H1 (cell line): ENCODE measurements around the gene BIRC7. TPM values are rescaled to one million over a fixed set of nuclear protein-coding genes. Genes with fewer than 3 reads are reported as not detected.

ENCODE experiments used
- CTCF ChIA-PET: fragments of 300-600 bp; sonication (Branson Sonifier 250); formaldehyde crosslinking; loops from one replicate; lab custom pipeline; 2021; ENCODE audit not compliant: partially characterized antibody; lab: Charles Lee
- POLR2A ChIA-PET: fragments of 300-600 bp; sonication (Branson Sonifier 250); formaldehyde crosslinking; loops from one replicate; lab custom pipeline; 2021; ENCODE audit warnings: inconsistent platforms; ENCODE audit not compliant: partially characterized antibody; lab: Charles Lee
- DNase-seq, 2 experiments: peaks; one replicate each; pipeline versions ENCODE4 v3.0.0 to v3.0.0-alpha.2; 2010 to 2022; ENCODE audit warnings: low spot score in 2 of 2, low read depth in 1 of 2, mixed read lengths in 1 of 2
- FAIRE-seq: peaks from 2 replicates; lab custom pipeline; 2011; peaks lifted over from hg19 to GRCh38; lab: Jason Lieb, UNC
- H2AFZ ChIP-seq: 2 replicates; pipeline ENCODE4 v1.8.1; 2012; ENCODE audit warnings: low read length, inconsistent platforms
- H2AK5ac ChIP-seq: 2 replicates; pipeline ENCODE4 v1.6.1; 2013; ENCODE audit warnings: low read depth, low read length
- H2BK120ac ChIP-seq: replicated peaks from 2 replicates; pipeline ENCODE3; 2013; ENCODE audit warnings: low read depth, low read length, inconsistent platforms
- H2BK12ac ChIP-seq: 2 replicates; pipeline ENCODE4 v1.6.1; 2013; ENCODE audit warnings: low read depth, low read length
- H2BK15ac ChIP-seq: 2 replicates; pipeline ENCODE4 v1.6.1; 2013; ENCODE audit warnings: low read length
- H2BK20ac ChIP-seq: 2 replicates; pipeline ENCODE4 v1.6.1; 2013; ENCODE audit warnings: low read length
- H2BK5ac ChIP-seq: 2 replicates; pipeline ENCODE4 v1.6.1; 2013; ENCODE audit warnings: low read depth, low read length
- H3K14ac ChIP-seq: 2 replicates; pipeline ENCODE4 v1.6.1; 2013; ENCODE audit warnings: inconsistent platforms; ENCODE audit not compliant: insufficient read length
- H3K18ac ChIP-seq: 2 replicates; pipeline ENCODE4 v1.6.1; 2013; ENCODE audit warnings: low read length; ENCODE audit errors: extremely low read depth
- H3K23ac ChIP-seq: 2 replicates; pipeline ENCODE4 v1.6.1; 2013; ENCODE audit warnings: inconsistent platforms; ENCODE audit not compliant: insufficient read length
- H3K23me2 ChIP-seq: 2 replicates; pipeline ENCODE4 v1.6.1; 2013; ENCODE audit warnings: low read depth, low read length
- H3K27ac ChIP-seq: 2 replicates; pipeline ENCODE4 v1.6.1; 2011; ENCODE audit warnings: low read depth, low read length, inconsistent platforms
- H3K27me3 ChIP-seq, 4 experiments: replicated peaks in 1 of 4; 1 replicate in 1 of 4; 2 replicates in 3 of 4; pipeline versions ENCODE4 v1.6.1 to v1.8.1; 2011 to 2013; ENCODE audit warnings: low read length in 3 of 4, mild to moderate bottlenecking in 3 of 4, inconsistent platforms in 2 of 4, mixed read lengths in 2 of 4, moderate library complexity in 1 of 4; ENCODE audit not compliant: control insufficient read depth in 3 of 4, insufficient read depth in 3 of 4; ENCODE audit errors: extremely low read depth in 1 of 4
- H3K36me3 ChIP-seq, 4 experiments: 2 replicates each; pipeline versions ENCODE4 v1.6.1 to v1.8.1; 2011 to 2013; ENCODE audit warnings: mild to moderate bottlenecking in 4 of 4, low read length in 3 of 4, moderate library complexity in 2 of 4, control low read depth in 1 of 4, inconsistent platforms in 1 of 4; ENCODE audit not compliant: insufficient read depth in 4 of 4, control insufficient read depth in 2 of 4
- H3K4ac ChIP-seq: replicated peaks from 2 replicates; pipeline ENCODE3; 2013; ENCODE audit warnings: low read length, low read depth, mixed read lengths, inconsistent platforms; ENCODE audit not compliant: insufficient read length
- H3K4me1 ChIP-seq, 4 experiments: replicated peaks in 1 of 4; 1 replicate in 1 of 4; 2 replicates in 3 of 4; pipeline versions ENCODE4 v1.6.1 to v1.8.1; 2011 to 2013; ENCODE audit warnings: low read length in 3 of 4, inconsistent platforms in 2 of 4, mixed read lengths in 1 of 4; ENCODE audit not compliant: insufficient read depth in 4 of 4, control insufficient read depth in 3 of 4
- H3K4me2 ChIP-seq, 2 experiments: 2 replicates each; pipeline versions ENCODE4 v1.6.1 to v1.8.1; 2011 to 2013; ENCODE audit warnings: low read depth in 2 of 2, low read length in 2 of 2, control low read depth in 1 of 2, inconsistent platforms in 1 of 2, mild to moderate bottlenecking in 1 of 2; ENCODE audit not compliant: insufficient read depth in 1 of 2
- H3K4me3 ChIP-seq, 4 experiments: fragments of 200-600, 300-600 bp in 1 of 4; sonication (generic), shearing (Covaris generic), sonication (Bioruptor Twin) in 1 of 4; 2 replicates each; pipeline versions ENCODE4 v1.5.1 to v1.8.1; 2011 to 2016; ENCODE audit warnings: low read length in 4 of 4, low read depth in 3 of 4, control low read depth in 2 of 4, inconsistent platforms in 2 of 4, mild to moderate bottlenecking in 2 of 4, mixed read lengths in 1 of 4, moderate library complexity in 1 of 4; ENCODE audit not compliant: insufficient read depth in 2 of 4; ENCODE audit errors: extremely low read depth in 1 of 4
- H3K56ac ChIP-seq: replicated peaks from 2 replicates; pipeline ENCODE3; 2013; ENCODE audit warnings: low read depth, mild to moderate bottlenecking, mixed read lengths, low read length, inconsistent platforms; ENCODE audit not compliant: insufficient read length
- H3K79me1 ChIP-seq: 2 replicates; pipeline ENCODE4 v1.6.1; 2013; ENCODE audit warnings: low read depth, low read length, control low read depth
- H3K79me2 ChIP-seq, 2 experiments: 2 replicates each; pipeline versions ENCODE4 v1.6.1 to v1.8.1; 2012 to 2013; ENCODE audit warnings: low read length in 2 of 2, mild to moderate bottlenecking in 2 of 2, inconsistent platforms in 1 of 2; ENCODE audit not compliant: insufficient read depth in 2 of 2, control insufficient read depth in 1 of 2
- H3K9ac ChIP-seq, 4 experiments: replicated peaks in 1 of 4; 1 replicate in 1 of 4; 2 replicates in 3 of 4; pipeline versions ENCODE4 v1.6.1 to v1.8.1; 2011 to 2013; ENCODE audit warnings: low read depth in 3 of 4, low read length in 3 of 4, control low read depth in 2 of 4, mild to moderate bottlenecking in 2 of 4, moderate library complexity in 2 of 4, inconsistent platforms in 1 of 4; ENCODE audit errors: extremely low read depth in 1 of 4
- H3K9me3 ChIP-seq, 2 experiments: 2 replicates each; pipeline versions ENCODE4 v1.6.1 to v1.8.1; 2012 to 2013; ENCODE audit warnings: mild to moderate bottlenecking in 2 of 2, moderate library complexity in 2 of 2, control low read depth in 1 of 2, inconsistent platforms in 1 of 2, low read depth in 1 of 2, low read length in 1 of 2, mixed read lengths in 1 of 2; ENCODE audit not compliant: insufficient read depth in 2 of 2
- H4K20me1 ChIP-seq, 2 experiments: replicated peaks in 1 of 2; 2 replicates each; pipeline versions ENCODE3 to v1.8.1; 2011 to 2013; ENCODE audit warnings: inconsistent platforms in 2 of 2, low read length in 2 of 2, mild to moderate bottlenecking in 1 of 2; ENCODE audit not compliant: insufficient read depth in 2 of 2, control insufficient read depth in 1 of 2
- H4K5ac ChIP-seq: 2 replicates; pipeline ENCODE4 v1.6.1; 2013; ENCODE audit warnings: low read length, low read depth, mixed read lengths, inconsistent platforms; ENCODE audit not compliant: insufficient read length
- H4K8ac ChIP-seq: 2 replicates; pipeline ENCODE4 v1.8.0; 2013; ENCODE audit warnings: mild to moderate bottlenecking, moderate library complexity, low read length, inconsistent platforms; ENCODE audit not compliant: insufficient read depth; ENCODE audit errors: extremely low read depth
- H4K91ac ChIP-seq: replicated peaks from 2 replicates; pipeline ENCODE3; 2013; ENCODE audit warnings: low read length, mixed read lengths, inconsistent platforms; ENCODE audit not compliant: insufficient read length
- CEBPB ChIP-seq: IDR thresholded peaks from 2 replicates; pipeline ENCODE4 v1.6.1; 2012; ENCODE audit warnings: low read depth, low read length
- CREB1 ChIP-seq: IDR thresholded peaks from 2 replicates; pipeline ENCODE4 v1.6.1; 2012; ENCODE audit warnings: inconsistent platforms
- CTCF ChIP-seq, 3 experiments: IDR thresholded peaks; 1 replicate in 2 of 3; 2 replicates in 1 of 3; pipeline versions ENCODE4 v1.5.1 to v1.6.1; 2011; ENCODE audit warnings: low read length in 3 of 3, mild to moderate bottlenecking in 3 of 3, inconsistent platforms in 2 of 3, low read depth in 1 of 3, moderate library complexity in 1 of 3; ENCODE audit not compliant: insufficient read depth in 1 of 3; ENCODE audit errors: control extremely low read depth in 1 of 3
- SIN3A ChIP-seq, 2 experiments: IDR thresholded peaks in 1 of 2; conservative IDR thresholded peaks in 1 of 2; 2 replicates each; pipeline ENCODE4 v1.6.1; 2011 to 2012; ENCODE audit warnings: low read length in 2 of 2, improper control_type of control experiment in 1 of 2, low read depth in 1 of 2, mild to moderate bottlenecking in 1 of 2
- SIRT6 ChIP-seq: IDR thresholded peaks from one replicate; pipeline ENCODE4 v1.7.1; 2012; ENCODE audit warnings: low read length, inconsistent platforms
- SRF ChIP-seq: IDR thresholded peaks from 2 replicates; pipeline ENCODE4 v1.6.1; 2011; ENCODE audit warnings: mild to moderate bottlenecking, low read depth, low read length, moderate library complexity
- TAF7 ChIP-seq: optimal IDR thresholded peaks from 2 replicates; pipeline ENCODE3; 2011; ENCODE audit warnings: low read depth, mild to moderate bottlenecking, inconsistent platforms, low read length, moderate library complexity, borderline replicate concordance
- YY1 ChIP-seq: IDR thresholded peaks from 2 replicates; pipeline ENCODE4 v1.6.1; 2011; ENCODE audit warnings: low read depth, mild to moderate bottlenecking, low read length
- ZNF274 ChIP-seq: IDR thresholded peaks from 2 replicates; pipeline ENCODE4 v1.7.0; 2012; ENCODE audit warnings: low read length, borderline replicate concordance; ENCODE audit errors: extremely low read depth
- WGBS, 2 experiments: shearing (Covaris generic) in 1 of 2; methylation state at CpG; one replicate each; pipeline versions ENCODE4 v1.1.6 to v1.1.7; 2013 to 2015; ENCODE audit warnings: low lambda C conversion rate in 2 of 2, mixed read lengths in 2 of 2, inconsistent platforms in 1 of 2, low coverage in 1 of 2, missing lambda C conversion rate in 1 of 2; ENCODE audit not compliant: insufficient replicate concordance in 2 of 2, insufficient coverage in 1 of 2, insufficient read length in 1 of 2; ENCODE audit errors: extremely low coverage in 1 of 2, missing lambda C conversion rate in 1 of 2; 5-methylcytosine and 5-hydroxymethylcytosine counted together
- polyA plus RNA-seq, 7 experiments: library from polyadenylated mRNA; depleted of rRNA in 3 of 7; stranded (reverse) in 5 of 7; unstranded in 2 of 7; fragments of >200 nt in 5 of 7; fragments of 200-250 nt in 2 of 7; gene quantifications; 1 replicate in 5 of 7; 2 replicates in 1 of 7; 4 replicates in 1 of 7; pipeline versions ENCODE4 v1.2.1 to v1.2.3, GENCODE V29; 2011 to 2013; ENCODE audit warnings: missing spikeins in 2 of 7, mixed read lengths in 2 of 7
- total RNA-seq: library from RNA; stranded (reverse); fragmentation: NEBNext Ultra II Directional; extraction: Animal tissue kit (Norgen Biotek cat#: 25700); gene quantifications from 2 replicates; pipeline ENCODE4 v1.2.1, GENCODE V29; 2021
- TF ChIP-seq, protein P1 (sequence below): IDR thresholded peaks from 2 replicates; pipeline ENCODE4 v1.6.1; 2012; ENCODE audit warnings: inconsistent platforms

Gene BIRC7
- total and polyA plus RNA-seq, 2 of the 8 experiments (the other 6 are each of a cell fraction or from before 2014, with no cell fraction given): 0.11 to 0.41 TPM

GRCh38 chr20:63279931-63280330 lies 44.2 kb downstream of the BIRC7 start:
- peaks cover 2% of the 10 kb centered on the region; the same call in 1 of the 2 replicates for H3K23me2 ChIP-seq
- no peak overlapping the region for H3K23ac ChIP-seq
- H2BK20ac ChIP-seq: no peak overlapping the region
- no peak overlapping the region for H2BK5ac ChIP-seq
- ChIA-PET CTCF (interaction anchor here (0.7 to 9.6 kb wide), 15 partner anchors 9 to 191 kb away, joined by 3 to 82 read pairs (median 10); partner anchors contain the start of gene BIRC7), POLR2A (interaction anchor here (0.6 to 5.3 kb wide), 5 partner anchors 12 to 816 kb away, joined by 3 to 26 read pairs (median 3); partner anchors contain the start of gene COL20A1)
- no peak overlapping the region for H3K14ac ChIP-seq
- DNase-seq: no peak
- 91% methylated on average over 15 of the region's 15 CpGs; no CpG with 5 or more reads in 1 of the 2 experiments for WGBS, 2 experiments
- H3K9ac ChIP-seq: no peak overlapping the region
- FAIRE-seq: no peak
- no peak overlapping the region for H2BK12ac ChIP-seq
- H3K27ac ChIP-seq: no peak overlapping the region
- H3K56ac ChIP-seq: no peak overlapping the region
- no peaks in the 10 kb centered on the region for H3K9me3 ChIP-seq
- H4K5ac ChIP-seq: no peak overlapping the region
- H4K8ac ChIP-seq: no peak overlapping the region
- peaks cover 9% of the 10 kb centered on the region; the same call in 1 of the 2 replicates for H3K79me1 ChIP-seq
- peaks cover 15 to 30% of the 10 kb centered on the region in 2 experiments for H4K20me1 ChIP-seq
- H3K4me1 ChIP-seq: no peaks in the 10 kb centered on the region
- H3K36me3 ChIP-seq: peaks cover 6 to 41% (median 26%) of the 10 kb centered on the region in 4 experiments
- no peak overlapping the region for H2BK120ac ChIP-seq
- H3K27me3 ChIP-seq: no peaks in the 10 kb centered on the region
- H3K4me3 ChIP-seq: no peak overlapping the region
- TF ChIP-seq CEBPB (no peak), SIN3A (conservative IDR thresholded peaks at IDR 0.05 in 1 of 2, IDR thresholded peaks at IDR 0.05 in 1 of 2; ENCODE audit: low read depth in 1 of 2, low read length in 2 of 2) (no peak), CREB1 (no peak), SRF (no peak), CTCF (IDR thresholded peaks at IDR 0.05; ENCODE audit: control extremely low read depth in 1 of 3, insufficient read depth in 1 of 3, low read depth in 1 of 3, low read length in 3 of 3) (no peak), SIRT6 (no peak), YY1 (no peak), TAF7 (no peak), ZNF274 (no peak)
- TF ChIP-seq, protein P1, sequence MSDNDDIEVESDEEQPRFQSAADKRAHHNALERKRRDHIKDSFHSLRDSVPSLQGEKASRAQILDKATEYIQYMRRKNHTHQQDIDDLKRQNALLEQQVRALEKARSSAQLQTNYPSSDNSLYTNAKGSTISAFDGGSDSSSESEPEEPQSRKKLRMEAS: no peak
- no peak overlapping the region for H2BK15ac ChIP-seq
- no peak overlapping the region for H3K18ac ChIP-seq
- peaks cover 6 to 19% of the 10 kb centered on the region in 2 experiments; a peak in 3 of 4 replicates for H3K79me2 ChIP-seq
- H2AK5ac ChIP-seq: no peak overlapping the region
- H4K91ac ChIP-seq: no peak overlapping the region
- H3K4ac ChIP-seq: no peak overlapping the region
- H2AFZ ChIP-seq: no peak overlapping the region
- H3K4me2 ChIP-seq: no peak overlapping the region
